AG04449 (cell line): ENCODE results near the gene ARHGAP45.
"Not testable (repeated sequence)": the region's sequence is repeated elsewhere in the genome, so short reads cannot be mapped to it uniquely, and the experiment has no call there.

ENCODE experiments used
- CTCF ChIA-PET: fragments of 350-600 bp; formaldehyde crosslinking; extraction: SDS; loops from one replicate; lab custom pipeline; 2021; ENCODE audit warnings: antibody characterized with exemption; lab: Yijun Ruan, JAX
- POLR2A ChIA-PET: fragments of 400-600, 350-600 bp; formaldehyde crosslinking; extraction: SDS; loops from one replicate; lab custom pipeline; 2020; ENCODE audit warnings: antibody characterized with exemption, inconsistent platforms; lab: Yijun Ruan, JAX
- DNase-seq: peaks from one replicate; pipeline ENCODE4 v3.0.0-alpha.2; 2010; ENCODE audit warnings: low read depth, low spot score
- H3K4me3 ChIP-seq: 2 replicates; pipeline ENCODE4 v1.5.1; 2011; ENCODE audit warnings: low read depth, mild to moderate bottlenecking, control low read depth, low read length
- CTCF ChIP-seq: IDR thresholded peaks from one replicate; pipeline ENCODE4 v1.5.1; 2011; ENCODE audit warnings: mild to moderate bottlenecking, moderate library complexity, low read length, control low read depth, inconsistent platforms; ENCODE audit not compliant: insufficient read depth; ENCODE audit errors: missing control alignments

ARHGAP45 gene

GRCh38 chr19:1019980-1020867, 46.7 kb upstream of the ARHGAP45 start:
- ChIA-PET POLR2A (interaction anchor here (1.2 kb wide), 1 partner anchor 10 kb away, joined by 4 read pairs; no protein-coding TSS in a partner anchor), CTCF (interaction anchor here (0.9 to 1.8 kb wide), 7 partner anchors 10 to 248 kb away, joined by 3 to 8 read pairs (median 4); no protein-coding TSS in a partner anchor)
- DNase-seq, result no peak

GRCh38 chr19:1020868-1021425, 46.0 kb upstream of the ARHGAP45 start, which contains the start of gene TMEM259:
TSS of gene TMEM259 (minus strand) at chr19:1021123. CDS start at chr19:1020996, 127 bp downstream.
- peak within 1 kb of the TSS; percentile 98 for H3K4me3 ChIP-seq
- peak; percentile 71 for DNase-seq
- POLR2A ChIA-PET, result interaction anchor here (0.6 to 1.2 kb wide), 6 partner anchors 11 to 248 kb away, joined by 3 to 5 read pairs (median 4); partner anchors contain the start of genes CIRBP and WDR18
- CTCF ChIA-PET, result interaction anchor here (1.0 to 1.8 kb wide), 3 partner anchors 22 to 99 kb away, joined by 3 to 4 read pairs (median 4); no protein-coding TSS in a partner anchor
- TF ChIP-seq CTCF, result no peak

More at GRCh38 chr19:1019980-1020867, 46.7 kb upstream of the ARHGAP45 start:
- TF ChIP-seq CTCF, result no peak
- H3K4me3 ChIP-seq, result peak overlapping the region; percentile 98

- POLR2A ChIA-PET, result not testable (repeated sequence)
These were observed 43.1 kb upstream of the ARHGAP45 start for GRCh38 chr19:1023883-1024188.

GRCh38 chr19:1025080-1025479, 41.9 kb upstream of the ARHGAP45 start:
- POLR2A ChIA-PET, result interaction anchor here (1.9 kb wide), 1 partner anchor 244 kb away, joined by 4 read pairs; the partner anchor contains the start of gene CIRBP
- CTCF ChIA-PET, result interaction anchor here (1.1 to 4.2 kb wide), 4 partner anchors 15 to 219 kb away, joined by 3 to 19 read pairs (median 7); partner anchors contain the start of gene ABCA7
- not testable (repeated sequence) for H3K4me3 ChIP-seq, DNase-seq

More at GRCh38 chr19:1023883-1024188, 43.1 kb upstream of the ARHGAP45 start:
- CTCF ChIA-PET, result interaction anchor here (1.3 to 1.7 kb wide), 2 partner anchors 171 to 221 kb away, joined by 4 to 6 read pairs; no protein-coding TSS in a partner anchor
- not testable (repeated sequence) for DNase-seq, H3K4me3 ChIP-seq

GRCh38 chr19:1025960-1026782, 40.8 kb upstream of the ARHGAP45 start, which contains the start of gene CNN2:
TSS of gene CNN2 (plus strand) at chr19:1026608. CDS start at chr19:1026662, 54 bp downstream.
- CTCF ChIA-PET, result interaction anchor here (1.8 to 4.2 kb wide), 3 partner anchors 14 to 218 kb away, joined by 5 to 19 read pairs (median 9); partner anchors contain the start of gene ABCA7
- POLR2A ChIA-PET, result interaction anchor here (0.6 to 8.0 kb wide), 9 partner anchors 13 to 243 kb away, joined by 3 to 104 read pairs (median 4); partner anchors contain the start of genes ABCA7, CIRBP, GPX4 and SBNO2
- peak within 1 kb of the TSS; percentile 96 for H3K4me3 ChIP-seq
- no peak for DNase-seq
- no peak for TF ChIP-seq CTCF

GRCh38 chr19:1026783-1027649, 40.0 kb upstream of the ARHGAP45 start:
- ChIA-PET POLR2A (interaction anchor here (0.6 to 8.0 kb wide), 10 partner anchors 12 to 242 kb away, joined by 3 to 104 read pairs (median 4); partner anchors contain the start of genes ABCA7, CIRBP, GPX4 and SBNO2), CTCF (interaction anchor here (1.2 to 4.2 kb wide), 5 partner anchors 13 to 217 kb away, joined by 4 to 19 read pairs (median 5); partner anchors contain the start of gene ABCA7)
- no peak for TF ChIP-seq CTCF
- no peak for DNase-seq
- H3K4me3 ChIP-seq, result peak overlapping the region; percentile 96
